NT2/D1 (cell line): ENCODE results near the gene CADM2.

Source experiments
- DNase-seq: peaks from one replicate; pipeline ENCODE4 v3.0.0-alpha.2; 2011; ENCODE audit warnings: low read depth, low spot score
- H3K27me3 ChIP-seq: 2 replicates; pipeline ENCODE4 v1.6.0; 2011; ENCODE audit warnings: mild to moderate bottlenecking; ENCODE audit not compliant: insufficient read length, insufficient read depth
- H3K36me3 ChIP-seq: 2 replicates; pipeline ENCODE4 v1.6.1; 2011; ENCODE audit warnings: mild to moderate bottlenecking, low read length, mixed read lengths; ENCODE audit not compliant: insufficient read depth, insufficient read length
- H3K4me1 ChIP-seq: 2 replicates; pipeline ENCODE4 v1.5.1; 2011; ENCODE audit not compliant: insufficient read depth, insufficient read length
- H3K4me3 ChIP-seq: 2 replicates; pipeline ENCODE4 v1.5.1; 2011; ENCODE audit warnings: low read depth; ENCODE audit not compliant: insufficient read length
- H3K9ac ChIP-seq: 2 replicates; pipeline ENCODE4 v1.6.0; 2011; ENCODE audit warnings: low read depth; ENCODE audit not compliant: insufficient read length
- H3K9me3 ChIP-seq: 2 replicates; pipeline ENCODE4 v1.5.1; 2011; ENCODE audit warnings: mild to moderate bottlenecking, low read length; ENCODE audit not compliant: insufficient read depth
- SUZ12 ChIP-seq: IDR thresholded peaks from 2 replicates; pipeline ENCODE4 v1.6.1; 2011; ENCODE audit not compliant: insufficient read length, insufficient read depth; ENCODE audit errors: extremely low read depth
- YY1 ChIP-seq: IDR thresholded peaks from 2 replicates; pipeline ENCODE4 v1.6.1; 2011; ENCODE audit not compliant: insufficient read length, insufficient read depth
- ZNF274 ChIP-seq: IDR thresholded peaks from 2 replicates; pipeline ENCODE4 v1.6.1; 2011; ENCODE audit warnings: mild to moderate bottlenecking, low read depth, low read length

CADM2 gene

DNA sequence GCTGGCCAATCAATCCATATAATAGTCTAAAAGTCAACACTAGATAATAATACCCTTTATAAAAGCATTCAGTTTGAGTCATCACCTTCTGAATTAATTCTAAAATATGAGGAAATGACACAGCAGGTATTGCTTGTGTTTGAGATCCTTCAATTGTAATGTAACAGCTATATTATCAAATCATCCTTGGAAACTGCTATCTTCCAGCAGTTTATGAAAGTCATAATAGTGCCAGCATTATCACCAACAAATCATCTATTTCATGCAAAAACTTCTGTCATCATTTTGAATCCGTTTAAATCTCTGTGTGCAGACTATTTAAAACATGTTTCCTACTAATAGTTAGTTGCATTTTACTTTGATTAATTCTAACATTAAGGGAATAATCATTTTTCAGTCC is 468.7 kb downstream of the CADM2 start:
- Histone ChIP-seq H3K36me3 (no peaks in the 10 kb centered on the region), H3K27me3 (no peaks in the 10 kb centered on the region), H3K4me1 (no peaks in the 10 kb centered on the region), H3K4me3 (no peak overlapping the region), H3K9me3 (no peaks in the 10 kb centered on the region), H3K9ac (no peak overlapping the region)
- TF ChIP-seq YY1, result no peak
- TF ChIP-seq ZNF274, result no peak
- no peak for TF ChIP-seq SUZ12
- no peak for DNase-seq

DNA sequence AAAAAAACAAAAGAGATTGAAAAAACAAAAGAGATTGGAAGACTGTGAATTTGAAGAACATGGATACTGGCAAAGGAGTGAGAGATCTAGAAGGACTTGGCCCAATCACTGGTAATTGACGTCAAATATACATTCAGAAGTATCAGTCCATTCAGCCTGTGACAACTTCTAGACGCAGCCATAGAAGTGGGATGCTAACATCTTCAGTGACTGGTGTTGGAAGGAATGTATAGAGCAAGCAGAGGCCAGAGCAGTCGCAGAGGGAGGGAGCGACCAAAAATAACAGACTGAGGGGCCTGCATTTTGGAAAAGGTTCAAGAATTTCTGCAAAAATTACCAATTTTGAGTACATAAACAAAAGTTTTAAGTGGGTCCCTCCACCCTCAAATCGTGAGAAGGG is 473.3 kb downstream of the CADM2 start:
- Histone ChIP-seq H3K9ac (no peak overlapping the region), H3K36me3 (no peaks in the 10 kb centered on the region), H3K9me3 (no peaks in the 10 kb centered on the region; the same call in 1 of the 2 replicates), H3K4me3 (no peak overlapping the region), H3K27me3 (no peaks in the 10 kb centered on the region), H3K4me1 (no peaks in the 10 kb centered on the region)
- DNase-seq, result no peak
- no peak for TF ChIP-seq YY1

DNA sequence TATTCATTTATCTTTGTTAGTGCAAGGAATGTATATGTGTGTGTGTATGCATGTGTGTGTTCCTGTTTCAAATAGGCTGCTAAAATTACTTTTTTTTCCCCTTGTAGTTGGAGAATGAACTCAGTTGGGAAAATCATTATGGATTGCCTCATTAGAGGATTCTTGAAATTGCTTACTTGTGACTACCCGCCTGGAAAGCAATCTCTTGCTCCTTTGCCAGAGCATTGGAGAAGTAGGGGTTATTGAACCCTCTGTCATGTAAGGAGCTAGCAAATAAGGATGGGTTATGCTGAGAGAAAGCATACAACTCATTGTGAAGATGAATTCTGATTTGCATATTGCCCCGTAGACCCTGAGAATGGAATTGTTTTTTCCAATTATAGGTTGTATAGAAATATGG is 474.5 kb downstream of the CADM2 start:
- H3K27me3 ChIP-seq, result no peaks in the 10 kb centered on the region
- no peak for DNase-seq
- no peaks in the 10 kb centered on the region for H3K36me3 ChIP-seq
- no peak overlapping the region for H3K9ac ChIP-seq
- H3K4me3 ChIP-seq, result no peak overlapping the region
- TF ChIP-seq SUZ12 (no peak), ZNF274 (no peak), YY1 (no peak)
- no peaks in the 10 kb centered on the region for H3K4me1 ChIP-seq
- H3K9me3 ChIP-seq, result no peaks in the 10 kb centered on the region; the same call in 1 of the 2 replicates

DNA sequence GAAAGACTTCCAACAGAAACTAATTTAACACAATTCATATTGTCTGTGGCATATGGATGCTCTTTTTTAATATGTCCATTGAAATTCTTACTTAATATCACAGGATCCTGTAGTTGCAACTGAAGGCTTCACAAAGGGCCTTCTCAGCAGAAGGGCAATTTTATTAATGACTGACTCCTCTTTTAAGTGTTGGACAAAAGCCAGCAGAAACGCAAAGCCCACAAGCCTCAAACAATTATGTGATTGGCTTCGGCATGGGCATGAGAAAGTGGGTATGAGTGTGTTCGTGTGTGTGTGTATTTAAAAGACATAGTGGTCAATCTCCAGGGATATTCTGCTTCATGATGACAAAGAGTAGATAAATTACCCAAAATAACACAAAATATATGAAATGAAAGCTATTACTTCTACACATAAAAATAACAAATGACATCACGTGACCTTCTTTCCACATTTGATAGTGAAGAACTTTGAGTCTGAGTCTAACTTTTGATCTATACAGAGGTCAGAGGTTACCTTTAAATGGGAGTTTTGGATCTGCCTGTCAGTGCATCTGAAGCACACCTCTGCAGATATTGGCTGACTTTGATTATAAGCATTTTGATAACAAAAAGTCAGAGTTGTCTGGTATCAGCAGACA is 496.9 kb downstream of the CADM2 start:
- no peak for DNase-seq
- TF ChIP-seq SUZ12, result no peak
- no peak for TF ChIP-seq YY1
- no peak for TF ChIP-seq ZNF274
- Histone ChIP-seq H3K27me3 (no peaks in the 10 kb centered on the region), H3K9ac (no peak overlapping the region), H3K9me3 (no peaks in the 10 kb centered on the region), H3K36me3 (no peaks in the 10 kb centered on the region), H3K4me3 (no peak overlapping the region), H3K4me1 (no peaks in the 10 kb centered on the region)

DNA sequence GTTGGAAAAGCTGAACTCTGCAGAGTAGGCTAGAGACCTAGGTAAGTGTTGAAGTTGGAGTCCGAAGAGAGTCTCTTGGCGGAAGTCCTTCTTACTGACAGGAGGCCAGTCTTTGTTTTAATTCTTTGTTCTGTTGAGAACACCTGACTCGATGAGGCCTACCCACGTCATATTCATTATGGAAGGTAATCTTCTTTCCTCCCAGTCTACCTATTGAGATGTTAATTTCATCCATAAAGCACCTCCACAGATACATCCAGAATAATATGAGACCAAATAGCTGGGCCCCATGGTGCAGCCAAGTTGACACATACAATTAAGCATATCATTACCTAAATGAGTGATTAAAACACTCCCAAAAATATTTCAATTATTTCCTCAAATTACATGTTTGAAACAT is 515.5 kb downstream of the CADM2 start:
- Histone ChIP-seq H3K4me3 (no peak overlapping the region), H3K9ac (no peak overlapping the region), H3K9me3 (no peaks in the 10 kb centered on the region), H3K36me3 (no peaks in the 10 kb centered on the region), H3K4me1 (no peaks in the 10 kb centered on the region), H3K27me3 (no peaks in the 10 kb centered on the region)
- TF ChIP-seq ZNF274, result no peak
- TF ChIP-seq SUZ12, result no peak
- TF ChIP-seq YY1, result no peak
- DNase-seq, result no peak

GRCh38 chr3:85475346-85475745 is 516.6 kb downstream of the CADM2 start:
- no peak for DNase-seq
- Histone ChIP-seq H3K9ac (no peak overlapping the region), H3K4me1 (no peaks in the 10 kb centered on the region), H3K36me3 (no peaks in the 10 kb centered on the region), H3K27me3 (no peaks in the 10 kb centered on the region), H3K9me3 (no peaks in the 10 kb centered on the region), H3K4me3 (no peak overlapping the region)
- TF ChIP-seq SUZ12 (no peak), YY1 (no peak), ZNF274 (no peak)

DNA sequence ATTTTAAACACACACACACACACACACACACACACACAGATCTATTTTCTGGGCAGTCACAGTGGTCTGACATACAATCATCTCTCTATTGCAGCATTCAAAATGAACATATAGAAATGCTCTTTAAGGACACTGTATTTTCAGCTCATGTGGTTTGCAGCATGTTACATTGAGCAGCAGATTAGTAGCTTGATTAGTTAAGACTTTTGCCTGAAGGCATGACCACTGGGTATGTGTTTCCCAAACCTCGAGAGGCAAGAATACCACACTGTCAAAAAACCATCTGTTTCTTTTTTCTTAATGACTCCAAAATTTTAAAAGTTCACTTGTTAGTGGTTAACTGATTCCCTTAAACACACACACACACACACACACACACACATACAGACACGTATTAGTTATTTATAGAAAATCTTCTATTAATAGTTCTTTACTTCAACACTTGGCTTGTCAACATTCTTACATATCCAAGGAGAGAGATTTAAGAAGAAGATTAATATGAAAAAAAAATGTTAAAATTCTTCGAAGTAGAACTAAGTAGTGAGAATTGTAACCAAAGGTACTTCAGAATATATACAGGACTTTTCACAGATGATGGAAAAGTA is 518.2 kb downstream of the CADM2 start:
- no peaks in the 10 kb centered on the region for H3K4me1 ChIP-seq
- no peak overlapping the region for H3K4me3 ChIP-seq
- no peak for TF ChIP-seq SUZ12
- no peak for TF ChIP-seq ZNF274
- no peak for TF ChIP-seq YY1

More for the DNA sequence above, 518.2 kb downstream of the CADM2 start:
- no peak for DNase-seq
- Histone ChIP-seq H3K9me3 (no peaks in the 10 kb centered on the region), H3K9ac (no peak overlapping the region), H3K27me3 (no peaks in the 10 kb centered on the region), H3K36me3 (no peaks in the 10 kb centered on the region)
